GM19463 (cell line): ENCODE results near the gene TCF7L2.

Source experiments
- ATAC-seq: cut with Tn5 transposase; IDR thresholded peaks from one replicate; pipeline ENCODE4 v1.9.1; 2021; ENCODE audit warnings: mild to moderate bottlenecking, moderate library complexity; ENCODE audit not compliant: unreplicated experiment

TCF7L2 gene

DNA sequence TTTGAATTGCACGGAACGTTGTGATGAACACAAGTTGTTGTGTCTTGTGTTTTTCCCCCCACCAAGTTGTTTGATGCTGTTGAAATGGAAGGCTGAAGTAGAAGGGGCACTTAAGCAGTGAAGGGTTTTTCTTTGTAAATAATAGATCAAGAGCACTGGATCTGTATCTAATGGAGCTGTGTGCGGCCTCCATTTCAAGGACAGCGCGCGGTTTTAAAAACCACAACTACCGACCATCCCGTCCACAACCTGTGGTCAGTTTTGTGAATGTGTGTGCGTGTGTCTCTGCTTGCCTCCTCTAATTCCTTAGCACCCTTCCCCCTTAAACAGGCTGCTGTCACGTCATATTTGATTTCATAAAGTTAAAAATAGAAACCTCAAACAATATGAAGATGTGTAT is 165.5 kb downstream of the TCF7L2 start:
- ATAC-seq = no peak

DNA sequence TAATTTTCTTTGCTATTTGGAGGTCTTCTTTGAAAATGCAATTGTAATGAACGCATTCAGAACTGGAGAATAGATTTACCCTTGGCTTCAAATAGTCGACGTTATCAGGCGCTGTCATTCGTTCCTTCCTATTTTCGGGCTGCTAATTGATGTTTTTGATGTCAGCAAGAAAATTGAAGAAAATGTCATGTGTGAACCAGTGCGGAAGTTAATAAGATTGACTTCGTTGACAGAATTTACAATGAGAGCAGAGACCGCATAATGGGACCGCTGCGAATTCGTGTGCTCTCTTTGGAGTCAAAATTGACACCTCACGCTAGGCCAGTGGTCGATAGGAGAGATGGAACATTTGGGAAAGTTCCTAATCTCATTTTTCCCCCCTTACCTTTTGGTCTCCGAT is 168.8 kb downstream of the TCF7L2 start:
- ATAC-seq = no peak

DNA sequence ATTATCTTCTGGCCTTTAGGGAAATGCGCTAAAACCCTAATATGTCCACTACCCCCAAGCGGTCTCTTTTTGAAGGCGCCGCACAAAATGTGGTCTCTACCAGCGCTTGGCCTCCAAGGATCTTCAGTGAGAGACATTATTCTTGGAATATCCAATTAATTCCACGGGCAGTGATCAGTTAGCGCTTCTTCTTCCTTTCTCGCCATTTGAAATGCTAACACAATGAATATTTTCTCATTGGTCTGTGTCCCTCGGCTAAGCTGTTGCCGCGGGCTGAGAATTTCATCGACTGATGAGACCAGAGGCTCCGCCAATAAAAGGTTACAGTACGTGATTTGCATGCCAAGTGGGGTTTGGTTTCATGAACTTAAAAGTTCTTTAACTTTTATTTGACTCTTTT is 169.8 kb downstream of the TCF7L2 start:
- ATAC-seq = no peak

DNA sequence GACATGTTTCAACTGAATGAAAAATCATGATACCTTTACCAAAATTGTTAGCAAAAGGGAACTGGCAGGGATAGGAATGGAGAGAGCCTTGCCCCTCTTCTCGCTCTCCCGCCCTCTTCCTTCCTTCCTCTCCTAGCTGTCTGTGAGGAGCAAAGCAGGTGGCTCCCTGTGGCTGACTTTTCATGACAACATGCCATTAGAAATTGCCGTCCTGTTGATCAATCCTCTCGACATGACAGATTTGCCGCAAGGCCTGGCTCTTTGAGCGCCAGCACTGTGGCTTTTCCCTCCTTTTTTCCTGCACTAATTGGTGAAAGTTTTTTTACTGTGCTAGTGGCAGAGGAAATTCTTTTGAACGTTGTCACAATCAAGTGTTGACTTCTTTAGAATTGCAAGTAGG is 171.1 kb downstream of the TCF7L2 start:
- ATAC-seq = no peak

DNA sequence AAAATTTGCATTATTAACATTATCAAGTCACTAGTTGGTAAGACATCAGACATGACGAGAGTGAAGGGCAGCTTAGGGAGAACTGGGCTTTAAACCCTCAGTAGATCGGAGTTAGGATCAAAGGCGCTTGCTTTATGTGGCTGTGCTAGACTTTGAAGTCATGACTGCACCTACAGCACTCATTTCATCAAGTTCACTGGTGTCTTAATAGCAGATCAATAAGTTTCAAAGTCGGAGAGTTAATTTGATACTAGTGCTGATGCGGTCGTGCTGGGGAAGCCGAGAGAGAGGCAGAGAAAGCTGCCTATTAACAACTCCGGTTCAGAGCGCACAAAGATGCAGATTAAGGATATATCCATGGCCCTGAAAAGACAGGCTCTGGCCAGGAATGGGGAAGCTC is 172.9 kb downstream of the TCF7L2 start:
- no peak for ATAC-seq

DNA sequence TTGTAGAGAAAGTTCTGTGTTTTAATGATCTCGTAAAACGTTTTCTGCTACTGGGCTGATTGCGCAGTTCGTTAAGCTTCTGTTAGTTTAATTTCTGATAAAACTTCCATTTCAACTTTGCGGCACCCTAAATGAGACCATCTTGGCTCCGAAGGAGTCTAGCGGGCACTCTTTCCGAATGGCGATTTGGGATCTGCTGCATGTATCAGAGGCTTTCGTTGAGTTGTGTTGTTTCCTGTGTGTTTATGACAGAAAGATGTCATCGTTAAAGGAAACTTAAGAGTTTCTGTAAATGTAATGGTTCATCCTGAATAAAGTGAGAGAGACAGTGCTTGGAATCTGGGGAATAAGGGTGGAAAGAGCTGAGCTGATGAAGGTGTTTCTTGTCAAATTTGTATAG is 174.7 kb downstream of the TCF7L2 start:
- no peak for ATAC-seq

DNA sequence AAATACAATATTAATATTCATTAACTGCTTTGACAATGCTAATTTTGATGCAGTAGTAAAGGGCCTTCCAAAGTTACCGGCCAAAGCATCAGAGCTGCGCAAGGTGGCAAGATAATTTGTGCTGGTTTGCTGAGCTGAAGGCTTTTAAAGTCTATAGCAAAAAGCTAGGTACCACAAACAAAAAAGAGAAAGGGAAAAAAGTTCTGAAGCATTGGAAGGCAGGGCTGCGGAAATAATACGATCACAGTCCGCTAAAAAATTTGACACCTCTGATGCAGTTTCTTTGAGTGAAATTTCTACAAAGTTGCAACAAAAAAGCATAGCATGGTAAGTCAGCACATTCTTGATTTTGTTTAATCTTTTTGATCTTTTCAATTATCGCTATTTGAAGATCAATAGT is 175.6 kb downstream of the TCF7L2 start:
- no peak for ATAC-seq

DNA sequence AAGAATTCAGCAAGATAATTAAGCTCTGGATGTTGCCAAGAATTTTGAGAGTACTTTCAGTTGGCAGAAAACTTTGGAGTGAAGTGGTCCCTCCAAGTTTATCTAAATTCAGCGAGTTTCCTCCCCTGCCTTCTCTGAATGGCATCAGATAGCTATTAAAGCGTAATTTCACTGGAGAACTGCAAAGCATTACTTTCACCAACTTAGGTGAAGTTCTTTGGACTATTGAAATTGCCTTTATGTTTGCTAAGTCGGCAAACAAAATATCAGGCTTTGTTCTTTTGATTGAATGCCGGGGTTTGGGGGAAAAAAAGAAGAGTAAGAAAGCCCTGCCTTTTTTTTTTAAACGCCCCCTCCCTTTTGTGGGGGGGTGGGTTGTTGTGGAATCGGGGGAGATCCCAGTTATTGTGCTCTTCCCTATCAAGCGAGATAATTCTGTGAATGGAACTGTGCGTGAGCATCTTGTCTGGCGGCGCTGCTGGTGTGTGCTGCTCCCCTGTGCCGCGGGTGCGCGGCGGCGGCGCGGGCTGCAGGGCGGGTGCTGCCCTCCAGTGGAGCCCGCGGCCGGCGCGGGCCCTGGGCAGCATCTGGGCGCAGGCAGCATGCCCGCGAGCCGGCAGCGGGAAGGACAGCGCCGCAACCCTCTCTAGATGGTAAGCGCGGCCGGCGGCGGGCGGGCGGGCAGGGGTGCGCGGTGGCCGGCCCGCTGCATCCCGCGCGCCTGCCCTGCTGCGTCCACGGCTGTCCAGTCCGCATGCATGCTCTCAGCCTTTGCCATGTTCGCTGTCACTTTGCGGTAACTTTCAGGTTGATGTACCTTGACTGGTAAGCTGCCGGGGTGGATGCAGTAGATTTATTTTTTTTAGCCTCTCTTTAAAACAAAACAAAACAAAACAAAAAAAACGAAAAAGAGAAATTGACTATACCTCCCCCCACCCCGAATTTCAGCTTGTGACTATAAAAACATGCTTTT is 176.5 kb downstream of the TCF7L2 start:
- ATAC-seq = no peak

DNA sequence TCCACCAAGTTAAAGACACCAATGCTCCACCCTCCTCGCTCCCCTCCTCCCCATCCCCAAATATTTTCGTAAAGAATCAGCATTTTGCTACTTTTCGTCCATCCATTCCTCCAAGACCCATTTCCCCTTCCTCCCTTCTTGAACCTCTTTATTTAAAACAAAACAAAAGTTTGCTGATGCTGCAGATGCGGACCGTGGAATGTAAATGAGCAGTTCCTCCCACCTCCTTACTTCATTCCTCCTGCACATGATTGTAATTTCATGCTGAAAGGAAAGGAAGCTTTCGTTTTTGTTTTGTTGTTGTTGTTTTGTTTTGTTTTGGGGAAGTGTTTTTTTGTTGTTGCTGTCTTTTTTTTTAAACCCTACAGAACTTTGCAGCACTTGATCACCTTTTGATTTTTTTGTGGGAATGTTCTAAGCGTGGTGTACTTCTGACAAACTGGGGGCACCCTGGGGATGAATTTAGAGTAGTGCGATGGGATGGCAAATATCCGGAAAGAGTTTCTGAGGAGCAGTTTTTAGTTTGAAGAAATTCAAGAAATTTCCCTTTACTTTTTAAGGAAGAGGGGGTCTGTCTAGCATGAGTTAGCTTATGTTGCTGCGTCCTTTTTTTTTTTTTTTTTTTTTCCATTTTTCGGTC is 177.3 kb downstream of the TCF7L2 start:
- no peak for ATAC-seq

DNA sequence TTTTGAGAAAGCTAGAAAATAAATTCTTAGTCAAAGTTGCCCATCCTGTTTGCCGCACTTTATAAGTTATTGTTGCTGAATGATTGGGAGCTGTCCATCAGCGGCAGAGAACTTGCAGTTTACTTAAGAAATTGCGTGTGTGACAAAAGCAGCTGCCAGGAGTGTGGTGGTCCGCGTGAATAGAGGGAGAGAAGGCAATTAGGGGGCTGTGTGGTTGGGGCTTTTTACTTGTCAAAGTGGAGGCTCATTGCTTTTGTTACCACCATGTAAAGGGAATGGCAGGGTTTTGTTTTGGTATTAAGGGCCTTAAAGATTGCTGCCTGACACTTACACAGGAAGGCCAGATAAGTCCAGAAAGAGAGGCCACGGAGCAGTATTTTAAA is 177.8 kb downstream of the TCF7L2 start:
- no peak for ATAC-seq

DNA sequence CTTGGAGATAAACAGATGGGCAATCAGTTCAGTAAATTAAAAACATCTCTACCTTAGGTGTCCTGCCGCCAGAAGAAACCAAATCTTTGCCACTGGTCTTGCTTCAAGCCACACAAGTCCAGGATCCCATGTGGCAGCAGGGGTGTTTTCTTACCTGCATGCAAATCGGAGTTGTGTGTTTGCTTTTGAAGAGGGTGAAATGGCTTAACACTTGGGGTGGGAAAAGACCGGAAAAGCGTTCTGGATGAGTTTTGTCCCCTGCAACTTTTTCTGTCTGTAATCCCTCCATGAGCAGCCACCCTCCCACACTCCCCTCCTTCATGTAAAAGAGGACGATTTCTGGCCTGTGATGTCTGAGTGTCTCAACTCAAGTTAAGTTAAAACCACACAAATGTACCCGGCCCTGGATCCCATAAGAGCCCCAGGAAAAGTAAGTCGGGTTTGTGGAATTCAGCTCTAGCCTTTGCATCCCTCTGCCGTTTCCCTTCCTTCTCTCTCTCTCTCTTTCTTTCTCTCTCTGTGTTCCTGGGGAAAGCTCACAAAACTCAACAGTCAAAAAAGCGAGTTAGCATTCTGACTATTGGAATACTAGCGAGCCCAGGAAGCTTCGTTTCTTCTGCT is 178.5 kb downstream of the TCF7L2 start:
- no peak for ATAC-seq

DNA sequence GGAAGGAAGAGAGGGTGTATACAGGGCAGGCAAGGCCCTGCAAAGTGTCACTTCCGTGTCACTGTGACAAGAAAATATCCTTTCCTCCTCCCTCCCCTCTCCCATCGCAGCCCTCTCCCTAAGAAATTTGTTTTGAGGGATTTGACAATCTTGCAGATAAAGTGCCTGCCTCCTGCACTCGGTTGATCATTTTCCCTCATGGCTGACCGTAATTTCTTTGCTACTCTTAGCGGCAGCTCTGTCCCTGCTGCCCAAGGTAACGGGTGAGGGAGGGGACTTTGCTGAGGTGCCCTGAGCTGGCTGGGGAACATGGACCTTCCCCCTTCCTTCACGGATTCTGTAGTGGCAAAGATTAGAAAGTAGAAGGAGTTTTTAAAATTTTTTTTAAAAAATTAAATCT is 179.1 kb downstream of the TCF7L2 start:
- no peak for ATAC-seq

DNA sequence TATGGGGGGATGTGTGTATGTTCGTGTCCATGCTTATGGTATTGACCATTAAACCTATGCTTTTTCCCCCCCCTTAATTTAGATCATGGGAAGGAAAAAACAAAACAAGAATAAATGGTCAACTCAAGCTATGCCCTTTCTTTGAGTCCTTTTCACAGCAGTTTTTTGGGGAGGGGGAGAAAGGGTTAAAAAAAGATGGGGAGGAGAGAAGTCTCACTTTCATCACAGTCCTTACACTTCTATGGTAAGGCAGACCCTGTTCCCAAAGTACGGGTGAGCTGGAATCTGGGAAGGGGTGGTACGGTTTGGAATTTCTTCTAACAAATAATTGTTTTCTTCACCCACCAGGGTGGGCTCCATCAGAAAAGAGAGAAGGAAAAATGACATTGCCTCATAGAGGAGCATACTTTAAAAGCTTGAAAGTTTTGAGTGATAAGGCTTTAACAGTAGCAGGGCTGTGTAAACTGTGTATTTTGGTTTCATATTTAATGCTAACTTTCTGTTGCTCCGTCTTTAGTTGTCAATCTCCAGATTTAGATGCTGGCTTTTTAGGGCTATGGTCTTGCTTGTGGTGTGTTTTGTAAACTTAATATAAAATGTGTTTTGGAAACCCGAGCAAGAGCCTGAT is 180.1 kb downstream of the TCF7L2 start:
- ATAC-seq = no peak

DNA sequence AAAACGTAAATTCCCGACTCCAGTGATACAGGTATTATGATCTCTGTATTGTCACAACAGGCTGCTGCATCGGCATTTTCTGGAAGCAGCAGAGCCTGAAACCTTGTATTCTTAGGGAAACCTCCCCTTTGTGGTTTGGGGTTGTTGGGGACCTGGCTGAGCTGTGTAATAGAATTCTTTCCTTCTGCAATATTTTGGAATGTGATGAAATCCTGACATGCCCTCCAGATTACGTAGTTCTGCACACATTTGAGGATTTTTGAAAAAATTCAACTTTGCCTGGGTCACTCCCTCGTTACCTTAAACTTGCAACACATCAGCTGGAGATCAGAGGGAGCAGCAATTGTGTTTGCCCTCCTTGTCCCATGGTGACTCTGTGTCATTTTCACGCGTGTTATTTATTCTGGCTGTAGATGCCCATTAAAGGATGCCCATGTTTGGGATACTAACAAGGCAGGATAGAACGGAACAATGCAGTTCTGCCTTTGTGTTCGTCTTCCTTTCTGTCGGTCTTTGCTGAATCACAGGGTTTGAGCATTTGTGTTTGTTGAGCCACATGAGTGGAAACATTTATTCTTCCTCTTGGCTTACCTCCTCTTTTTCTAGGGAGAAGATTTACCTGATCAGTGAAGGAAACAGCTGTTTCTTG is 181.7 kb downstream of the TCF7L2 start:
- no peak for ATAC-seq

DNA sequence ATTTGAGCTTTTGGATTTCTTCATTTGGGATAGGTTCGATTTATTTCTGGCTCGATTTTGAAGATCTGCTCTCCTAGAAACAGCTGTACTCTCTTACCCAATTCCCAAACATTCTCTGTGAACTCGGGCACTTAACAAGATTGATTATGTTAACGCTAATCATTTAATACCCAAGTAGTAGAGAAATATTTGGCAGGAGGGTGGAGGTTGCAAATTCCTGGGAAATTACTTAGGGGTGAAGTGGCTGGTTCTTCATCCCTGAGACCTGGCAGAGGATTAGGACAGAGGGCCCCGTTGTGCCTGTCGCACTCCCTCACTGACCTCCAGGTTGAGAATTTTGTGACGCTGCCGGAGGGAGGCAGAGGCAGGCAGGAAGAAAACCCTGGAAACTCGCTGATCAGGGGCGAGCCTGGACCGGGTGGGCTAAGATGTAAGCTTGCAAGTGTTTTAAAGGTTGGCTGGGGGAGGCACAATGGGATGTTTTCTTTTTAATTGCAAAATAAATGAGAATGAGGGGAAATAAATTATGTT is 182.6 kb downstream of the TCF7L2 start:
- ATAC-seq = no peak

DNA sequence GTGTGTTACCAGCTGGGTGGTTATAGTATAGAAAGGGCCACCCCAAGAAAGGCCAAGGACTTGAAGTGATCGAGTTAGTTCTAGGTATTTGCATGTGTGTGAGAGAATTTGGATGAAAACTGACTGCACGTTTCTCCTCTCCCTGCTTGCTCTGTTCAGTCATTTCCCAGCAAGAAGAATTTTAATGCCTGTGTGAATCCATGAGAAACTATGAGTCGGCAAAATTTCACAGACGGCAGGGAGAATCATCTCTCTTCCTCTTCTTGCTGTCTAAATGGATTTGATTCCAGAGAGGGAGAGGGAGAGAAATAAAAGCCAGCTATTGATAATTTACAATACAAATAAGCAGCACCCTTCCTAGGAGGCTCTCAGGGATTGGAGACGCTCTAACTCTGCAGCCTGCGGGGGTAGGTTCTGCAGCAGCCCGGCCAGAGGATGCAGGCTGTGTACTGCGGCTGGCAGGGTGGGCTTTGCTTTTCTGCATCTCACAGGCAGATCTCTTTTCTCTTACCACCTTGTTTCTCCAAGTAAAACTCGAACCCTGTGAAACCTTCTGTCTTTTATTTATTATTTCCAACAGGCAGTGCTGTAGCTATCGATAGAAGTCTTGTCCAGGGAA is 183.6 kb downstream of the TCF7L2 start:
- ATAC-seq = no peak

DNA sequence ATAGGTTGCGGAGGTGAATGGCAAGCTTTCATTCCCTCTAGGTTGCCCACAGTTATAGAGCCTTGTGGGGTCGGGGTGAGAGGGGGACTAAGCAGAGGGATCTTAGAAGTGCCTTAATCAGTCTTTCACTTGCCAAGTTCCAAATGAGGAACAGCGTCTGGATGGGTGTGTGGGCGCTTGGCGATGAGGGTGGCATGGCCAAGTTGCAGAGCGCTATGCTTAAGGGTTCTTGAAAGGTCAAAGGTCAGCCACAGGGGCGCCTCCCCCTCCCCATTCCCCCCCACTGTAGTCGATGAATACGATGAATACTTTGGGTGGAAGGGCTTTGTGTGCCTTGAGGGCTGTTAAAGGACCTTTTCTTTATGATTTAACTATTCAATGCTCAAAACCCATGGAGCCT is 185.0 kb downstream of the TCF7L2 start:
- no peak for ATAC-seq

DNA sequence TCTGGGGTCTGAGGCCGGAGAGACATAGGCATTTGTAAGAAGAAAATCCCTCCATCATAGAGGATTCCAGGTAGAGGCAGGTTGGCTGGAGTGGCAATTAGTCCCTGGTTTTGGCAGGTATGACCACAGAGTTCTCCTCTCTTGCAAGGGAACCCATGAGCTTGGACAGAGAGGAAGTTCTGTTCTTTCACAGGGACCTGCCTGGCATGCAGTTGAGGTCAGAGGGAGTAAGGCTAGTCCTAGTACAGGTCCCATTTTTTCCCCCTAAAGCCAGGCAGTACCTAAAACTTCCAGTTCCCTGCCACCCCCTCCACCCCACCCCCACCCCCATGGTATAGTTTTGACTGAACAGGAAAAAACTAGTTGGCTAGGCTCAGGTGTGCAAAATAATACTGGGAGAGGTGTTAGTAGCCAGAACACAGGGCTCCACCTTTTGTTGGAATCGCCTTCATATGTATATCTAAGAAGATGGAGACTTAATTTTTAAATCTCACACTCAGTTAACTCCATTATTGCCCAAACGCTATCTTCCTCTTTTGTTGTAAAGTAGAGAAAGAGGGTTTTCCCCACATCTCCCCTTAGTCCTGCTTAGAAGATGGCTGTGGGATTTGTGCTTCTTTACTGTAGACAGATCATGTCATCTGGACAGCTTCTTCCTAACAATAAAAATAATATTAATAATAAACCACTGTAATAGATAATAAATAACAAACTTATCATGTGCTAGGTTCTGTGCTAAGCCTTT is 188.1 kb downstream of the TCF7L2 start:
- ATAC-seq = no peak

DNA sequence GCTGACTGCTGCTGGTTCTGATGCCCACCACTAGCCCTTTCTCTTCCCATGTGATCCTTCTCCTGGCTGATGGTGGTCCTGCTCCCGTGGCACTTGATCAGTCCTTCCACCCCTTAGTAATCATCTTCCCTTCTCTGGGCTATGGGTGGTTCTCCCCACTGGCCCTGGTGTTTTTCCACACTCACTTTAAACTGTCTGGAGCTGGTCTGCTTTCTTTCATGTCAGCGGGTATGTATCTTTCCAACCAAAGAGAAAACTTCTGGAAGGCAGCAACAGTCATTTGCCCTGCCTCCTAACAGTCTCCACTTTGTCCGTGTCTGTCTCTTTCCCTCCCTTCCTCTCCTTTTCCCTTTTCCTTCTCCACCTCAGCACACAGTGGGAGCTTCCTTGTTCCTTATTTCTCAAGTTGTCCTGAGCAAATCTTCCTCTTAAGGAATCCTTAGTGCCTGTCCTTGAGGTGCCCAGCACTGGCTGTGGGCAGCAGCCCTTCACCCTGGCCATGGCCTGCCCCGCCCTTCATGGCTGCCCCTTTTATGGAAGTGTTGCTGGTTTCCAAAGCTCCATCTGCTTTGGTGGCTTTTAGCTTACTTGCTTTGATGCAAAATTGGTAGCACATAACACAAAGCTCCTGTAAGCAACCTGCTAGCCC is 189.0 kb downstream of the TCF7L2 start:
- no peak for ATAC-seq
